NCI-H526 treated with DMSO at 0.1 percent for 48 hours (cell line): Measurements from ENCODE around the gene ERBB4.

Experiments used
- DNase-seq: peaks from one replicate; lab custom pipeline; 2025; lab: John Stamatoyannopoulos, UW

ERBB4 gene

DNA sequence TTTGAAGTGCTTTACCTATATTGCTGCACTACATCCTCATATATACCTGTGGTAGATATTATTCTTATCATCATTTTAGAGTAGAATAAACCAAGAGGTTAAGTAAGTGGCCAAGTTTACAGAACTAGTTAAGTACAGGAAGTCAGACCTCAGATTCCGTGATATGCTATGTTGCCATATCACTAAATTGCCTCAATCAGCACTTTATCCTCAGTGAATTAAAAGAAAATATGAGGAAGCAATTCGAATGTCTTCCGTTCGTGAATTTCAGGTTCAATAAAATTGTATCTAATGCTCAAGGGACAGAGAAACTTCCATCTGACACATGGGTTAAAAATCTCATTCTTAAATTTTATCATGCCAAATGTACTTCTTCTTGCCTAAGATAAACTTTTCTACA, 1133.6 kb downstream of the ERBB4 start:
- no peak for DNase-seq

DNA sequence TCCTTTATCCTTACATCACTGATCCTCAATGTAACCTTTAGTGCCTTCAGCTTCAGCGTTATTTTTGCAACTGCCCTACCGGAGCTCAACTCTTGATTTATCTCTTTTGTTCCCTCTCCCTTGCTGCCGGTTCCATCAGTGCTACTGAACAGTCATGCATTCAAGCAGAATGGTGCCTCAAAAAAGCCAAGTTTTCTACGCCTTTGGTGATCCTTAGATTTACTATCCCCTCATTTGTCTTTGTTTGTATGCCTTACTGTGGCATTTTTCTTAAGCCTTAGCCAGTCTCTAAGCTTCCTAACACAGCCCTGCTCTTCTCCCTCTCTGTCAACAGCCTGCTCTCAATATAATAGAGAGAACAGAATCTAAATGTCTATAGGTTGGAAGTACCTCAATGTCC, 1134.5 kb downstream of the ERBB4 start:
- no peak for DNase-seq

DNA sequence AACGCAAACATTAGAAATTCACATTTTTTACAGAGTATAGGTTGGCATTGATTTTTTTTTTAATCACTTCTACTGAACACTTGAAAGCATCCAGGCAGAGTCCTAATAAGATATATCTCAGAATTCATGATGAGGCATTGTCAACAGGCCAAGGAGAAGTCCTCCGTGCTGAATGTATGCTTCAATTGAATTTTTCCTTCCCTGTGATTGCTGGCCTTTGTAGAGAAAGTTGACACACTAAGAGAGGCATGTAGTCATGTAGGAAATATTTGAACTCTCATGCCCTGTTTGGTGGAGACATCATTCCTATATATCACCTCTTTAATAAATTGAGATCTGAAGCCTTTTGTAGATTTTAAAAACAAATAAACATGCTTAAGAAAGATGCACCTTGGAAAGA, 1137.3 kb downstream of the ERBB4 start:
- DNase-seq, result no peak

DNA sequence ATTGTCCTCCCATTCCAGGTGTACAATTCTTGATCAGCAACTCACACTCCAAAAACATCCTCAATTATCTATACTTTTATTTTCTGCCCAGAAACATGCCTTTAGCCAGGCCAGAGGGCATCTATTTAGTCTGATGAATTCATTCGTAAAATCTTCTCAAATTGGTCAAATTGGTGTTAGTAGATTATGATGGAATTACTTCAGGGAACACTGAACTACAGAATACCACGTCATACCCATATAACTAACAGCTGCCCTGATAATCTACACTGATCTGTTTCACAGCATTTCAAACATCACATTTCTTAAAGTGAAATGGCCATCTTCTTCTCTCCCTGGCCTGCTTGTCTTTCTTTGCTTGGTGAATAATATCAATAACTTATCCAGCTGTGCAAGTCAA, 1140.8 kb downstream of the ERBB4 start:
- DNase-seq, result no peak

DNA sequence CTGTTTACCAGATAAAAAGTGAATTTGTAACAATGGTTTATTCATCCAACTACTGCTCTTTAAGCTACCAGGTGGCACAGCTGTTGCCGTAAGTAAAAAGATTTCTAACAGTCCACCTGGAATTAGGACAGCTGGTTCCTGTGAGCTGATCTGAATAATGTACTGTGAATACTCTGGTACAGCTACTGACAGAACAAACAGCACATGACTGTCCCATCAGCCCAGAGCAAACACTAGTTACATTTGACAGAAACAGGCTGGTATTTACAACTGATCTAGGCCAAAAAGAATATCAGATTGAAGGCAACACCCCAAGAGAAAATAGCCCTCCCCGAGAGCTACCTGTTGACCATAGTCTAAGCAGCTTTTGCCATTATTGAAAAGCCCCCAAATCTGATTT, 1141.8 kb downstream of the ERBB4 start:
- DNase-seq, result peak; percentile 88

DNA sequence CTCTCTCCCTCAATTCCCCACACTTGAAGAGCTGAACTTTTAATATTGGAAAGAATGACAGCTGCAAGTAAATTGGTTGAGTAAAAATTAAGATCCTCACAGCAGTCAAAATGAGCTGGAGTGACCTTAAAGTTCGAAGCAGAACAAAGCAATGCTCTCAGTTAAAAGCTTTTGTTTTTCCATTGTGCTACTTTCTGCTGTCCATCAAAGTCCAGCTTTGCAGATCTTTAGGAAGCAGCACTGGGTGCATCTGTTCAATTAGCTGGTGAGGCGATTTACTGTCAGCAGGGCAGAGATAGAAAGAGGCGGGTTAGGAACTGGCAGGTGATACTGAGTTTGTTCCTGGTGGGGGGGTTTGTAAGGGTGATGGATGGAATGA, 1147.4 kb downstream of the ERBB4 start:
- no peak for DNase-seq

DNA sequence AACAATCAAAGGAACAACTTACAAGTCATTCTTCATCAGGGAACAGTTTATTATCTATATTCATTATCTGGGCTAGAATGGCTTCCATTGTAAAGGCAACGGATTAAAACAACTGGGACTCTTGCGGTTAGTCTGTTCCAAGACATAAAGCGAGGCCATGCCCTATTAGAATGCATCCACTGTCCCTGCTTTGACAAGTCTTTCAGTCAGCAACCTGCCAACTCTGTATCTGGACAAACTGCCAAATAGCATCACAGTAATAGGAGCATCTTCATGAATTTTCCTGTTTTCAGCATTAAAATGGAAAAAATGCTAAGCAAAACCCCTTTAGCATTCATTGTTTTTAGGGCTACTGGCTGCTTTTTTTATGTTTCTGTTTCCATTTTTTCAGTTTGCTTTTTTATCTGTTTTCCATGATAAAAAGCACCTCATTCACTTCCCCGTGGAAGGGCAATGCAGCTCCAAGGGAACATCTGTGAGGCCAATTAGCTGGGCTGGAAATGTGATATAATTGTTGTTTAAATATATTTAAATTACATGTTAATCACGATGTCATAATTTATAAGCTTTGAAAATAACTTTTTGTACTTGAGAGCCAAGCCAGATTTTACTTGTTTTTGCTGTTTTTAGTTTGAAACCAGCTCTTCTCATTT, 1147.9 kb downstream of the ERBB4 start:
- DNase-seq, result no peak

DNA sequence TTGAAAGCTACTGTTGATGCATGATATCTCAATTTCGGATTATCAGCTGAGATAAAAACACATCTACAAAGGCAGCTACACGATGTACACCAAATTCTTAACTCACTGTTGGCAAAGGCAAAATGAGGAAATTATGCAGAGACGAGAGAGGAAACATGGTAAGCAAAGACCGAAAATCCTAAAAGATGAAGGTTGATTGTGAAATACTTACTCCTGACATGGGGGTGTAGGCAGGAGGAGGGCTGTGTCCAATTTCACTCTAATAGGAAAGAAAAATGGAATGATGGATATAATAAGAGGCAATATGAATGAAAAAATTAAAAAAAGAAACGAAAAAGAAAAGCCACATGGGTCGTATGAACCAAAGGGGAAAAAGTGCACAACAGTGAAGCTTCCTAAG, 1150.9 kb downstream of the ERBB4 start:
- DNase-seq, result no peak

DNA sequence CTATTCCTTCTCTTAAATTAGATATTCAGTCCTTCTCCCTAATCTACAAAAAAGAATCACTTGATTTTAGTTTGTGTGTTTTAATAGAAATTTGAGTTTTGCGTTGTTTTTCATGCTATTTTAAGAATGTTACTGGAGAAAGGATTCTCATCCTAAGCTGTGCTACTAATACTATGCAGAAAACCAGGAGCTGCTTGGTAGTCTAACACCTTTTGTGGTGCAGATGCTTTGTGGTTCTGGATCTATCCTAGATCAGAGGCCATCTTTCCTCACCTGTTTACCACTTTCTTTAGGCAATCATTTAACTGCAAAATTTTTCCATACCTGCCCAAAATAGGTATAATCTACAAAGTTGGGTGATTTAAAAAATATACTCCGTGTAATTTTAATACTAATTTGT, 1158.6 kb downstream of the ERBB4 start:
- DNase-seq, result no peak

DNA sequence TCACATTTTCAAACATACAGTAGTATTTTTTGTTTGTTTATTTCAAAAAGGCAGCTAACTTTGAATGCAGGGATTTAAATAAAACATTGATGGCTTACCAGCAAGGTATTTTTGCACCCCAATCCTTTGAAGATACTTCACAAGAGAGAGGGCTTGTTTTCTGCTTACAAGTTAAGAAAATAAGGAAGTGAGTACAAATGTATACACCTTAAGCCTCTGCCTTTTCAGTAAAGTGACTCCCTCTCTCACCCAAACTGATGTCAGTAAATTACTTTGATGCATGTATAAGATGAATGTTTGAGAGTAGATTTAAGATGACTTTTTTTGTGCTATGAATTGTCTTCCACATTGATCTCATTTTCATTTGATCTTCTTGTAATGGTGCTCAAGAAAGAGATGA, 1162.2 kb downstream of the ERBB4 start:
- DNase-seq, result no peak

DNA sequence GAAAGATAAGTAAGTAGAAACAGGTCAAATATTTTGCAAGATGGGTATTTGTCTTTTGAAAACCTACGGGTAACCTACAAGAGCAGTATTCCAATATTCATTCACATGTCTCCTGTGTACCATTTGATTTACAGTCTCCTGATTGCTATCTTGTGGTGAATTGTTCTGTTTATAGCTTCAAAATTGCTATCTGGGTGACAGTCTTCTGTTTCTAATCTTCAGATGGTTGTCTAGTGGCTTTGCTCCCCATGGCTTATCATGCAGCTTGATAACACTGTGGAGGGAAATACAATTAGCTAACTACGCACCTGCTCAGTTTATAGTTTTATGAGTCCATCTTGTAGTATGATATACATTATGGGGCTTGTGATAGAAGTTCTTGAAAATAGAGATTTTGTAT, 1165.4 kb downstream of the ERBB4 start:
- no peak for DNase-seq

DNA sequence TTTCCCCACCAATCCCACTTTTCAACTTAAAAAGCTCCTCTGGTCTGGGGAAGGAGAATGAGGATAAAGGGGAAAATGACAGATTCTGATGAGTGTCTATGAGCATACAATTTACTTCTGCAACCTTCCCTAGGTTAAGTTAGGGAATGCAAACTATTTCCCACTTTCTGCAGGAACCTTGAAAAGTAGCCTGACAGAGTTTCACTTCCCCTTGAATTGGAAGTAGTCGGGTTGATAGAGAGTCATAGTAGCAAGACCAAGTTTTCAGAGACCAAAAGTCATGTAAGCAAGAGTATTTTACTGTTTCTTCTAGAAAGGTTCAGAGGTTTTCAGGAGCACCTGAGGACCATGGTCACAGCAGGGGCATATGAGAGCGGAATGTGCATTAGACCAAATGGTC, 1167.1 kb downstream of the ERBB4 start:
- DNase-seq, result no peak

DNA sequence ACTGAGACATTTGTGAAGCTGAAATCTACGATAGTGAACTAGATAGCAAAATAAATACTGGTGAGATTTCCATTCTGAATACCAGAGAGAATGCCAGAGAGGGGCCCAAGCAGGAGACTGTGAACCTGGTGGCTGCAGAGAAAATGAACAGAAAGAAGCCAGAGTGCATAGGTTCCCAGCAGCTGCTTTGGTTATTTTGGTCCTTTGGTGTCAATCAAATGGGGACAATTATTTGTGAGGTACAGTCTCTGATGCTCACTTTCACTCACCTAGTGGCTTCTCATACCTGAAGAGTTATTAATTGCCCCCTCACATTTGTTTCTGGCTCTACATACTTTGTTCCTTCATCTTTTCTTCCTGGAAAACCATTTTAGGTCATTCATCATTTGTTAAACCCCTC, 1170.1 kb downstream of the ERBB4 start:
- no peak for DNase-seq

DNA sequence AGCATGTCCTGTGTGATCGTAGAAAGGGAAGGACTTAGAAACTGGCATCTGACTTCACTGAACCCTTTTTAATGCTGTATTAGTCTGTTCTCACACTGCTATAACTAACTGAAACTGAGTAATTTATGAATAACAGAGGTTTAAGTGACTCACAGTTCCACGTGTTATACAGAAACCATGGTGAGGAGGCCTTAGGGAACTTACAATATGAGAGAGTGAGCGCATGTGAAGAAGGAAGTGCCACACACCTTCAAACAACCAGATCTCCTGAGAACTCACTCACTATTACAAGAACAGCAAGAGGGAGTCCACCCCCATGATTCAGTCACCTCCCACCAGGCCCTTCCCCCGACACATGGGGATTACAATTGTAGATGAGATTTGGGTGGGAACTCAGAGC, 1170.9 kb downstream of the ERBB4 start:
- DNase-seq, result no peak

DNA sequence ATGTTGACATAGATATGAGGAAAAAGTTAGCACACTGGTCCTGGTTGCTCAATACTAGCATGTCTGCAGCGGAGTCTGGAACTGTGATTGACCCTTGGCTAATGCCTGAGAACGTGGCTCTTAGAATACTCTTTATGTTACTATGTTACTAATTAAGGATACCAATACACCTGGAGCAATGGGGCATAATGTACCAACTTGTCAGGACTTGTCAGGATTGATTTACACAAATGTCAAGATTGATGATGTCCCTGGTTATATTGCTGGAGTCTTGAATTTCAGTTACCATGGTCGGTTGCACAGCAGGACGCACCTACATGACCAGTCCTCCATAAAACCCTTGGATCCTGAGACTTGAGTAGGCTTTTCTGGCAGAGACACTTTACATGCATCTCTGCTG, 1171.3 kb downstream of the ERBB4 start:
- DNase-seq, result no peak

DNA sequence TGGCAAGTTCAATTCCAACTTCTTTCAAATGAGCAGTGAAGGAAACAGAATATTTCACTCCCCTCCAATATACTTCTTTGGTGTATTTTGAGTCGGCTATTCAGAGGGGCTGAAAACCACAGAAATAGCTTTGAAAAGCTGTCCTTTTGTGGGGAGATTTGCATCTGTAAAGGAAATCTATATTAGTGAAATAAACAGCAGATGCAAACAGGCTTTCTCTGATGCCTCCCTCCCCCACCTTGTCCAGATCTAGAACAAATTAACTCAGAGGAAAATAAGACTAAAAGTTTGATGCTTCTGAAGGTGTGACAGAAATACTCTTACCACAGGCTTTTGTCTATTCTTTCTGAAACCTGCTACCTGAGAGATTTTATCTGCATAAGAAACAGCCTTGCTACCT, 1173.7 kb downstream of the ERBB4 start:
- DNase-seq, result no peak

DNA sequence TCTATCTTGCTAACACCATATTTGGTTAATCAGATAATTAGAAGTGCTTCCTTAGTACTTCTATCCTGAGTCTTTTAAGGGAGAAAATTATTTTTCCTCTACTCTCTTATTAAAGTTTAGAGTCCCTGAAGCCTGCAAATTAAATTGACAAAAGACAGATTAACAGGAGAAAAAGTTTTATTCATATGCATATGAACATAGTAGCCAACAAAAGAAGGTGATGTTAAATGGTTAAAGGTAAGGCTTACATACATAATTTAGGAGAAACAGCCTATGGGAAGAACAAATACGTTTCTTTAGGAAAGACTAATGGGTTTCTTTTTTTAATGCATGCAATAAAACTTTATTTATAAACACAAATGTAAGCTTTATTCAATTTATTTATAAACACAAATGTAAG, 1177.2 kb downstream of the ERBB4 start:
- DNase-seq, result no peak

DNA sequence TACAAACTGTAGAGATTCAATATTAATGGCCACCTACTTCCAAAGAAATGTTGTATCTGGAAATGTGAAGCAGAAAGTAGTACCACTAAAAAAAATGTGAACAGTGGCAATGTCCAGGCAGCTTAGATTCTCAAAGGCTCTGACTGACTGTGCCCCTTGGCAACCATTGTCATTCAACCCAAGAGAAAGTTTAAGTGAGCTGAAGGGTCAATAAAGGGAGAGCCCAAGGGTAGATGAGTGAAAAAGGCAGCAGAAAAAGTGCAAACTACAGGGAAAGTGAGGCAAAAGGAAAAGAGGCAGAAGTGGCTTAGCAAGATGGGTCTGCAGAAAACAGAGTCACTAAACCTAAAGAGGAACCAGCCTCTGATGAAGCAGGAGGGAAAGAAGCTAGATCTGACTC, 1179.3 kb downstream of the ERBB4 start:
- no peak for DNase-seq

DNA sequence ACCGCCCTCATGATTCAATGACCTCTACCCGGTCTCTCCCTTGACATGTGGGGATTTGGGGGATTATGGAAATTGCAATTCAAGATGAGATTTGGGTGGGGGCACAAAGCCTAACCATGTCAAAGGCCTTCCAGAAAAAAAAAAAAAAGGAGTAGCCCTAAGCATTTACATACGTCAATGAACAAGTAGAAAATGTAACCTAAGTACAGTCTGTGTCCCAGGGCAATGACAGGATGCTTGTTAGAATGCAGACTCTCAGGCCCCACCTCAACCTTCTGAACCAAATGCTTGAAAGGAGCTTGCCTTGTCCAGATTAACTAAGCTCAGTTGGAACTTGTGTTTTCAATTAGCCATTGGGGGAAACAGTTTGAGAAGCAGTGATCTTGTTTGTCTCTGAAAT, 1180.1 kb downstream of the ERBB4 start:
- no peak for DNase-seq

DNA sequence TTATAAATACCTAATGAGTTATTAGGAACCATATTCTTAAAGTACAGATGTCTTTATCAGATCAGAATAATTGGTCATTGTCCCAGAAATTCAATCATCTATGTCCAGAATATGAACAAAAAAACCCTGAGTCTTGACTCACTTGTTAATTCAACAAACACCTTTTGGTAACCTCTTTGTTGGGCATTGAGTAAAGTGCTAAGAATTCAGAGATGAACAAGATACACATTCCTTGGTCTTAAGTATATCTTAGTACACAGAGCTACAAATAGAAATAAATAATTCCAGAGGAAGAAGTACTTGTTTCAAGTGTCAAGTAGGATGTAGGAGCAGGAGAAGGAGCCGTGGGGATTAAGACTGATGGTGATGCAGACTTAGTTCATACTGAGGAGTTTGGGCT, 1184.1 kb downstream of the ERBB4 start:
- no peak for DNase-seq

DNA sequence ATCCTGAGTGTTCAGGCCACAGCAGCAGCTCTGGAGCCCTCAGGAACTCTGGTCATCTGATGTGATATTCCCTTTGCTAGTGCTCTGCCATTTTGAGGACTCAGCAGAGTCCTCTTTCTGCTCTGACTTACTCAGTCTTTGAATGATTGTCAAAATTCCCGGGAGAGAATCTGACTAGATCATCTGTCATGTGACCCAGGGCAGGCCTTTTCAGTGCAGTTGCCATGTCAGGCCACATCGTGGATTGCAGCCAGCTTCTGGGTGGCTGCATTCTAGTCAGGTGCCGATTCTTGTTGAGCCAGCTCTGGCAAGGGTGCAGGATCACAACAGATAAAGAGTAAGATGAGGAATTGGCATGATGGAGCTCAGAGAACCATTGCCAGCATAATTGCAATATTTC, 1186.6 kb downstream of the ERBB4 start:
- DNase-seq, result no peak

DNA sequence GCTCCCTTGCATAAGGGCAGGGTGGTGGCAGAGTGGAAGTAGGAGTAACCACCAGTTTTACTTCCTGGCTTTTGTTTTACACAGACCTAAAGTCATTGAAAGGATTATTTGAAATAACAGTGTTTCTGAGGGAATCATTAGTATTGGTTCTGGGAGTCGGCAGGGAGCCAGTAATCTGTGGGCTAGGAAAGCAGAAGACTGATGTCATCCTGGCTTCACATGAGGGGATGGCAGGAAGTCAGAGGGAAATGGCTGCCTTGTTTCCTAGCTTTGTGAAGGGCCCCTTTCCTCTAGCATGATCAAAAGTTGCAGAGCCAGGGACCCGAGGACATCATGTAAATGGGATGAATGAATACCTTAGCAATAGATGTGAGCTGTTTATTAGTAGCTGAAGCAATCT, 1189.6 kb downstream of the ERBB4 start:
- no peak for DNase-seq

DNA sequence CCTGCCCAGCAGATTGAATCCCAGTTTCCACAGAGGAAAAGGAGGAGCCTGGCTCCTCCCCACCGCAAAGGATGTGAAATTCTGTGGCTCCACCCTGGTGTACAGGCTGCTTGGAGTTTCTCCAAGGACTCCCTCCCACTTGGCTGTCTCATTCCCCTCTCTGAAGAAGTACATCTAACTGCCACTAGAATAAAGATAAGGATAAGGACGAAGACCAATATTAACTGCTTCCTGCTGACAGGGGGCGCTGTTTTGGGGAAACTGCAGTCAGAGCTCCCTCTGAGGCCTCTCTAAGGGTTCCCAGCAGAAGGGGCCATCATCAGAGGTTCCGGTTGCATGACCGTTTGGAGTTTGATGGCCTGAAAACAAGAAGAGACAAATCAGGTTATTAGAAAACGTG, 1191.3 kb downstream of the ERBB4 start:
- no peak for DNase-seq

DNA sequence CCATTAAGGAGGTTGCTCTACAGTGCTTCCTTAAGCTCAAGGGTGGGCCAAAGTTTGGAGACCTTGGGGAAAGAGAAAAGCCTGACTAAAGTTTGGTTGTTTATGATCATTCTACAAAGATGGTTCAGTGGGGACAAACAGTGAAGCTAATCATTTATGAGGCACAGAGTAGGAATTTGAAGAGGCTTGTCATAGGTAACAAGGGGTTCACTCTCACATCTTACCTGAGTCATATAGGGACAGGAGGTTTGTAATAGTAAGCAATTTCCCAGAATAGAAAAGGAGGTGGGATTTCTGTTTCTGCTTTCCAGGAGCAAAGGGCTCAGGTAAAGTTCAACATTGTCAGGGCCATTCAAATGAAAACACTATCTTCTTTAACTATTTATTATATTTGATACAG, 1194.3 kb downstream of the ERBB4 start:
- no peak for DNase-seq

DNA sequence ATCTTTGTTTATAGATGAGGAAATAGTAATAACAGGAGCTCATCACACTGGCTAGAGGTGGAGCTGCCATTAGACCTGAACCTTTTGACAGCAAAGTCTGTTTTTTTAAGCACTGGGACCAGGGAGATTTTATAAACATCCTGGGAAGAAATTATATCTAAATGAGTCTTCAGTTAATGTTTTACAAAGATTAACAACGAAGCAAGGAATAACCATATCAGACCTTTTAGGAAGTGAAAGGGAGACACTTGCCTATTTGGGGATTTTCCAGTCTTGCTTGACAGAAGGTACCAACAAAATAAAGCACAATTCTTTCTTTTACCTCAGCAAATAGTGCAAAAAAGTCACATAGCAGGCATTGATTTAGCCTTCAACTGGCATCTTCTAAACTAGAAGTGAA, 1205.2 kb downstream of the ERBB4 start:
- no peak for DNase-seq
